RWPE1 (cell line): ENCODE results near the gene SETD9.

ENCODE experiments used
- CTCF ChIA-PET: fragments of 350-600 bp; sonication (Branson Sonifier 250); formaldehyde crosslinking; extraction: SDS; loops from one replicate; lab custom pipeline; 2021; lab: Yijun Ruan, JAX
- POLR2A ChIA-PET: fragments of 400-600 bp; formaldehyde crosslinking; extraction: SDS; loops from one replicate; lab custom pipeline; 2020; ENCODE audit warnings: antibody characterized with exemption; ENCODE audit not compliant: low non-redundant PET; lab: Yijun Ruan, JAX
- DNase-seq: peaks from one replicate; pipeline ENCODE4 v3.0.0; 2012; ENCODE audit warnings: low spot score
- H3K27ac ChIP-seq: fragments of 450-650 bp; 2 replicates; pipeline ENCODE4 v1.5.1; 2017
- CTCF ChIP-seq: fragments of 450-650 bp; conservative IDR thresholded peaks from 2 replicates; pipeline ENCODE4 v1.5.1; 2017; ENCODE audit warnings: low read depth, mild to moderate bottlenecking

Gene SETD9

GRCh38 chr5:56919942-56920662 lies 10.7 kb downstream of the SETD9 start:
- POLR2A ChIA-PET = no interaction called here
- no peak for DNase-seq
- H3K27ac ChIP-seq = no peak overlapping the region
- CTCF ChIA-PET = interaction anchor here (0.6 to 0.7 kb wide), 2 partner anchors 236 to 859 kb away, joined by 3 to 6 read pairs; no protein-coding TSS in a partner anchor
- TF ChIP-seq CTCF = no peak

GRCh38 chr5:56922922-56923321 lies 13.5 kb downstream of the SETD9 start:
- TF ChIP-seq CTCF = no peak
- no peak overlapping the region for H3K27ac ChIP-seq
- CTCF ChIA-PET = interaction anchor here (0.5 kb wide), 1 partner anchor 379 kb away, joined by 4 read pairs; no protein-coding TSS in a partner anchor
- no peak for DNase-seq
- POLR2A ChIA-PET = no interaction called here

- no peak overlapping the region for H3K27ac ChIP-seq
- CTCF ChIA-PET = interaction anchor here (0.7 kb wide), 1 partner anchor 744 kb away, joined by 3 read pairs; no protein-coding TSS in a partner anchor
- TF ChIP-seq CTCF = no peak
- POLR2A ChIA-PET = no interaction called here
- no peak for DNase-seq
These were observed 24.9 kb downstream of the SETD9 start for GRCh38 chr5:56934325-56934724.

GRCh38 chr5:56938858-56939257 lies 29.5 kb downstream of the SETD9 start:
- no peak for TF ChIP-seq CTCF
- POLR2A ChIA-PET = no interaction called here
- CTCF ChIA-PET = no interaction called here
- H3K27ac ChIP-seq = no peak overlapping the region
- no peak for DNase-seq

- ChIA-PET POLR2A (no interaction called here), CTCF (no interaction called here)
- no peak for TF ChIP-seq CTCF
- H3K27ac ChIP-seq = no peak overlapping the region
- no peak for DNase-seq
These were observed 32.6 kb downstream of the SETD9 start for GRCh38 chr5:56941981-56942380.

GRCh38 chr5:56947052-56947451 lies 37.7 kb downstream of the SETD9 start:
- ChIA-PET POLR2A (no interaction called here), CTCF (interaction anchor here (0.7 kb wide), 1 partner anchor 53 kb away, joined by 3 read pairs; no protein-coding TSS in a partner anchor)
- no peak for TF ChIP-seq CTCF

More at GRCh38 chr5:56947052-56947451, 37.7 kb downstream of the SETD9 start:
- DNase-seq = no peak
- H3K27ac ChIP-seq = no peak overlapping the region
